Right atrium auricular region (tissue), 2 donors: ENCODE results near the gene MICAL2. TPM values are rescaled to one million over a fixed set of nuclear protein-coding genes. Genes with fewer than 3 reads are reported as not detected.

Experiments
- DNase-seq: peaks from one replicate; pipeline ENCODE4 v3.0.0-alpha.2; 2019; ENCODE audit warnings: low spot score
- H3K27ac ChIP-seq, 2 donors: fragments of 200-600 bp; sonication (generic); 1 replicate in 1 of 2; 2 replicates in 1 of 2; pipeline ENCODE4 v1.5.1; 2016 to 2019
- H3K27me3 ChIP-seq, 2 donors: fragments of 200-600 bp; sonication (generic); one replicate each; pipeline versions ENCODE4 v1.5.1 to v1.6.0; 2017 to 2019
- H3K36me3 ChIP-seq: fragments of 200-600 bp; sonication (generic); one replicate; pipeline ENCODE4 v1.5.1; 2016
- H3K4me1 ChIP-seq, 2 donors: fragments of 200-600 bp; sonication (generic); one replicate each; pipeline versions ENCODE4 v1.5.1 to v1.6.0; 2017 to 2019
- H3K4me3 ChIP-seq, 2 donors: fragments of 200-600 bp; sonication (generic); 1 replicate in 1 of 2; 2 replicates in 1 of 2; pipeline ENCODE4 v1.5.1; 2017 to 2019; ENCODE audit warnings: mild to moderate bottlenecking in 1 of 2, moderate library complexity in 1 of 2
- H3K9me3 ChIP-seq, 2 donors: fragments of 200-600 bp; sonication (generic); one replicate each; pipeline ENCODE4 v1.5.1; 2019
- CTCF ChIP-seq, 2 donors: fragments of 200-600 bp; sonication (generic); IDR thresholded peaks; one replicate each; pipeline ENCODE4 v1.5.1; 2019; ENCODE audit warnings: antibody characterized with exemption in 2 of 2
- total RNA-seq, 2 donors: library from RNA; depleted of rRNA; stranded (reverse); fragments of >200 nt; gene quantifications; one replicate each; pipeline ENCODE4 v1.1.0, GENCODE V29; 2016

MICAL2 gene
- total RNA-seq, 2 donors from 2014 or later, result 77.6 to 84.5 TPM

- Histone ChIP-seq H3K9me3 (peaks cover 0 to 6% of the 10 kb centered on the region in 2 donors), H3K4me3 (no peak overlapping the region), H3K4me1 (peaks cover 0 to 20% of the 10 kb centered on the region in 2 donors), H3K27ac (peak overlapping the region; percentile 20 to 77), H3K27me3 (no peaks in the 10 kb centered on the region), H3K36me3 (no peaks in the 10 kb centered on the region)
- no peak for DNase-seq
- no peak for TF ChIP-seq CTCF (IDR thresholded peaks at IDR 0.05)
Measured at GRCh38 chr11:12066056-12066798, 44.2 kb upstream of the MICAL2 start.

- Histone ChIP-seq H3K9me3 (peaks cover 0 to 6% of the 10 kb centered on the region in 2 donors), H3K27me3 (no peaks in the 10 kb centered on the region), H3K27ac (peak overlapping the region; percentile 20 to 77), H3K4me1 (peaks cover 0 to 20% of the 10 kb centered on the region in 2 donors), H3K36me3 (no peaks in the 10 kb centered on the region), H3K4me3 (no peak overlapping the region)
- TF ChIP-seq CTCF (IDR thresholded peaks at IDR 0.05), result no peak
- no peak for DNase-seq
Measured at GRCh38 chr11:12066799-12067508, 43.4 kb upstream of the MICAL2 start.

- peaks cover 0 to 20% of the 10 kb centered on the region in 2 donors for H3K4me1 ChIP-seq
- TF ChIP-seq CTCF (IDR thresholded peaks at IDR 0.05), result no peak
- no peaks in the 10 kb centered on the region for H3K36me3 ChIP-seq
- no peak overlapping the region for H3K4me3 ChIP-seq
- DNase-seq, result no peak
- H3K9me3 ChIP-seq, result peaks cover 0 to 6% of the 10 kb centered on the region in 2 donors
- H3K27me3 ChIP-seq, result no peaks in the 10 kb centered on the region
- peak overlapping the region; percentile 20 to 77 for H3K27ac ChIP-seq
Measured at GRCh38 chr11:12067796-12068357, 42.5 kb upstream of the MICAL2 start.

GRCh38 chr11:12069066-12069676 lies 41.2 kb upstream of the MICAL2 start:
- Histone ChIP-seq H3K36me3 (no peaks in the 10 kb centered on the region), H3K27me3 (no peaks in the 10 kb centered on the region), H3K27ac (no peak overlapping the region), H3K4me3 (no peak overlapping the region), H3K9me3 (peaks cover 0 to 3% of the 10 kb centered on the region in 2 donors), H3K4me1 (peaks cover 0 to 20% of the 10 kb centered on the region in 2 donors)
- TF ChIP-seq CTCF (IDR thresholded peaks at IDR 0.05), result no peak
- DNase-seq, result no peak

- Histone ChIP-seq H3K27ac (no peak overlapping the region), H3K36me3 (no peaks in the 10 kb centered on the region), H3K9me3 (no peaks in the 10 kb centered on the region), H3K4me3 (no peak overlapping the region), H3K27me3 (no peaks in the 10 kb centered on the region), H3K4me1 (peaks cover 0 to 20% of the 10 kb centered on the region in 2 donors)
- no peak for DNase-seq
- TF ChIP-seq CTCF (IDR thresholded peaks at IDR 0.05), result no peak
Measured at GRCh38 chr11:12070446-12071267, 39.7 kb upstream of the MICAL2 start.
